Measurements from ENCODE around the gene EGFR.

EGFR gene

GRCh38 chr7:55043691-55044370, 25.0 kb downstream of the EGFR start (continued):
- TF ChIP-seq POU6F1 (CRISPR knock-in tag; IDR thresholded peaks at IDR 0.05; ENCODE audit: borderline replicate concordance, low read depth): no peak

- ATAC-seq: no peak
- TF ChIP-seq POU6F1 (CRISPR knock-in tag; IDR thresholded peaks at IDR 0.05; ENCODE audit: borderline replicate concordance, low read depth): no peak
- TF ChIP-seq ESRRG (CRISPR knock-in tag; IDR thresholded peaks at IDR 0.05): no peak
- TF ChIP-seq GLIS3 (CRISPR knock-in tag; IDR thresholded peaks at IDR 0.05): no peak
- TF ChIP-seq CSDC2 (CRISPR knock-in tag; IDR thresholded peaks at IDR 0.05): no peak
- no peak for TF ChIP-seq RARB (CRISPR knock-in tag; IDR thresholded peaks at IDR 0.05)
- TF ChIP-seq SNAI2 (CRISPR knock-in tag; IDR thresholded peaks at IDR 0.05): no peak
- no peak for TF ChIP-seq CSRNP3 (CRISPR knock-in tag; IDR thresholded peaks at IDR 0.05)
- TF ChIP-seq ZNF8 (CRISPR knock-in tag; IDR thresholded peaks at IDR 0.05): no peak
- no peak for TF ChIP-seq OSR1 (CRISPR knock-in tag; IDR thresholded peaks at IDR 0.05)
- no peak for TF ChIP-seq ZNF565 (CRISPR knock-in tag; conservative IDR thresholded peaks at IDR 0.05; ENCODE audit: low read depth)
- TF ChIP-seq TOX (CRISPR knock-in tag; IDR thresholded peaks at IDR 0.05; ENCODE audit: borderline replicate concordance): no peak
- no peak for TF ChIP-seq ZFP30 (CRISPR knock-in tag; IDR thresholded peaks at IDR 0.05)
- no peak for TF ChIP-seq PATZ1 (CRISPR knock-in tag; IDR thresholded peaks at IDR 0.05; ENCODE audit: borderline replicate concordance)
- no peak for TF ChIP-seq ZNF70 (CRISPR knock-in tag; IDR thresholded peaks at IDR 0.05)
- TF ChIP-seq PPARA (CRISPR knock-in tag; IDR thresholded peaks at IDR 0.05; ENCODE audit: borderline replicate concordance): no peak
- TF ChIP-seq BACH2 (CRISPR knock-in tag; IDR thresholded peaks at IDR 0.05; ENCODE audit: borderline replicate concordance): no peak
- TF ChIP-seq TSHZ2 (CRISPR knock-in tag; IDR thresholded peaks at IDR 0.05): no peak
- TF ChIP-seq ZFP3 (CRISPR knock-in tag; IDR thresholded peaks at IDR 0.05): no peak
- no peak for TF ChIP-seq TCF4 (CRISPR knock-in tag; IDR thresholded peaks at IDR 0.05; ENCODE audit: borderline replicate concordance)
Observed at GRCh38 chr7:55044371-55044717, 25.5 kb downstream of the EGFR start.

GRCh38 chr7:55044791-55045190, 26.0 kb downstream of the EGFR start:
- no peak for ATAC-seq
- TF ChIP-seq TOX (CRISPR knock-in tag; IDR thresholded peaks at IDR 0.05; ENCODE audit: borderline replicate concordance) (no peak), ESRRG (CRISPR knock-in tag; IDR thresholded peaks at IDR 0.05) (no peak), CSRNP3 (CRISPR knock-in tag; IDR thresholded peaks at IDR 0.05) (no peak), ZFP3 (CRISPR knock-in tag; IDR thresholded peaks at IDR 0.05) (no peak), ZFP30 (CRISPR knock-in tag; IDR thresholded peaks at IDR 0.05) (no peak), TSHZ2 (CRISPR knock-in tag; IDR thresholded peaks at IDR 0.05) (no peak), ARNTL (CRISPR knock-in tag; IDR thresholded peaks at IDR 0.05; ENCODE audit: borderline replicate concordance, low read depth) (no peak), SNAI2 (CRISPR knock-in tag; IDR thresholded peaks at IDR 0.05) (no peak), ZNF565 (CRISPR knock-in tag; conservative IDR thresholded peaks at IDR 0.05; ENCODE audit: low read depth) (no peak), OSR1 (CRISPR knock-in tag; IDR thresholded peaks at IDR 0.05) (no peak), POU6F1 (CRISPR knock-in tag; IDR thresholded peaks at IDR 0.05; ENCODE audit: borderline replicate concordance, low read depth) (no peak), ZC3H10 (CRISPR knock-in tag; IDR thresholded peaks at IDR 0.05) (no peak)

Data from SK-N-SH treated with all-trans-retinoic acid at 6 μM for 48 hours (cell line).